WTC11 (cell line): ENCODE results near the gene CNOT3. TPM values are rescaled to one million over a fixed set of nuclear protein-coding genes. Genes with fewer than 3 reads are reported as not detected.

Experiments
- ATAC-seq: fragments of 200-7000 bp; cut with Tn5 transposase; 2 replicates; pipeline ENCODE4 v1.10.0; 2021; ENCODE audit warnings: mild to moderate bottlenecking, moderate library complexity
- CTCF ChIA-PET: fragments of 300-600 bp; sonication (Branson Sonifier 250); formaldehyde crosslinking; loops from one replicate; lab custom pipeline; 2021; ENCODE audit warnings: antibody characterized with exemption; lab: Charles Lee
- POLR2A ChIA-PET: fragments of 350-600 bp; sonication (Branson Sonifier 250); formaldehyde crosslinking; loops from one replicate; lab custom pipeline; 2021; ENCODE audit warnings: antibody characterized with exemption; lab: Charles Lee
- DNase-seq: peaks from one replicate; pipeline ENCODE4 v3.0.0; 2021; ENCODE audit warnings: low spot score
- H3K27ac Mint-ChIP-seq: 2 replicates; pipeline ENCODE4 v1.8.0; 2021; ENCODE audit warnings: mixed read lengths
- H3K27me3 Mint-ChIP-seq: 2 replicates; pipeline ENCODE4 v1.8.0; 2021; ENCODE audit warnings: low read depth, mild to moderate bottlenecking, moderate library complexity, mixed read lengths
- H3K36me3 Mint-ChIP-seq: 2 replicates; pipeline ENCODE4 v1.8.0; 2021; ENCODE audit warnings: mixed read lengths
- H3K4me1 Mint-ChIP-seq: 2 replicates; pipeline ENCODE4 v1.8.0; 2022; ENCODE audit warnings: mixed read lengths
- H3K4me3 Mint-ChIP-seq: 2 replicates; pipeline ENCODE4 v1.8.0; 2021; ENCODE audit warnings: mild to moderate bottlenecking, moderate library complexity, mixed read lengths
- H3K9me3 Mint-ChIP-seq: 2 replicates; pipeline ENCODE4 v1.8.0; 2021; ENCODE audit warnings: mixed read lengths
- ATF3 ChIP-seq: sonication (generic); formaldehyde crosslinking; conservative IDR thresholded peaks from 2 replicates; pipeline ENCODE4 v1.8.1; 2022; ENCODE audit warnings: mild to moderate bottlenecking, missing genetic modification reagents
- CREB1 ChIP-seq: sonication (generic); formaldehyde crosslinking; IDR thresholded peaks from 2 replicates; pipeline ENCODE4 v1.8.0; 2023; ENCODE audit warnings: mild to moderate bottlenecking, missing genetic modification reagents
- ERG ChIP-seq: fragments of 250-450 bp; sonication (Bioruptor Pico); IDR thresholded peaks from 2 replicates; pipeline ENCODE4 v1.8.0; 2021; ENCODE audit warnings: mild to moderate bottlenecking
- FOXK1 ChIP-seq: sonication (generic); formaldehyde crosslinking; IDR thresholded peaks from 2 replicates; pipeline ENCODE4 v1.8.0; 2022; ENCODE audit warnings: mild to moderate bottlenecking, moderate library complexity, missing genetic modification reagents
- HMGA2 ChIP-seq: fragments of 250-450 bp; sonication (Bioruptor Pico); IDR thresholded peaks from 2 replicates; pipeline ENCODE4 v1.4.0; 2021; ENCODE audit warnings: mild to moderate bottlenecking, moderate library complexity
- HMGXB4 ChIP-seq: sonication (generic); formaldehyde crosslinking; IDR thresholded peaks from 2 replicates; pipeline ENCODE4 v1.8.1; 2023; ENCODE audit warnings: mild to moderate bottlenecking, moderate library complexity, missing genetic modification reagents
- IRF1 ChIP-seq: sonication (generic); formaldehyde crosslinking; IDR thresholded peaks from 2 replicates; pipeline ENCODE4 v1.8.0; 2023; ENCODE audit warnings: missing genetic modification reagents
- KAT7 ChIP-seq: sonication (generic); formaldehyde crosslinking; IDR thresholded peaks from 2 replicates; pipeline ENCODE4 v1.8.1; 2023; ENCODE audit warnings: missing genetic modification reagents, mild to moderate bottlenecking, borderline replicate concordance
- MAX ChIP-seq: sonication (generic); formaldehyde crosslinking; IDR thresholded peaks from 2 replicates; pipeline ENCODE4 v1.8.0; 2022; ENCODE audit warnings: mild to moderate bottlenecking, missing genetic modification reagents
- MYBL2 ChIP-seq: sonication (generic); formaldehyde crosslinking; IDR thresholded peaks from 2 replicates; pipeline ENCODE4 v1.8.1; 2023; ENCODE audit warnings: mild to moderate bottlenecking, moderate library complexity, missing genetic modification reagents
- NFYB ChIP-seq: sonication (generic); formaldehyde crosslinking; conservative IDR thresholded peaks from 2 replicates; pipeline ENCODE4 v1.8.0; 2022; ENCODE audit warnings: low read depth, missing genetic modification reagents
- SP1 ChIP-seq: sonication (generic); formaldehyde crosslinking; conservative IDR thresholded peaks from 2 replicates; pipeline ENCODE4 v1.8.1; 2022; ENCODE audit warnings: missing genetic modification reagents
- USF1 ChIP-seq: sonication (generic); formaldehyde crosslinking; IDR thresholded peaks from 2 replicates; pipeline ENCODE4 v1.8.0; 2022; ENCODE audit warnings: mild to moderate bottlenecking, missing genetic modification reagents
- ZBTB21 ChIP-seq: sonication (generic); formaldehyde crosslinking; IDR thresholded peaks from 2 replicates; pipeline ENCODE4 v1.8.1; 2023; ENCODE audit warnings: mild to moderate bottlenecking, missing genetic modification reagents, borderline replicate concordance
- ZNF121 ChIP-seq: sonication (generic); formaldehyde crosslinking; IDR thresholded peaks from 2 replicates; pipeline ENCODE4 v1.8.0; 2023; ENCODE audit warnings: missing genetic modification reagents
- ZNF396 ChIP-seq: fragments of 250-450 bp; sonication (Bioruptor Pico); IDR thresholded peaks from 2 replicates; pipeline ENCODE4 v1.8.0; 2021; ENCODE audit warnings: mild to moderate bottlenecking, moderate library complexity, borderline replicate concordance
- total RNA-seq: library from RNA; stranded (reverse); gene quantifications from 3 replicates; pipeline ENCODE4 v1.2.3, GENCODE V29; 2021

Gene CNOT3
- total RNA-seq, 1 experiment from 2014 or later, result 93.3 TPM

DNA sequence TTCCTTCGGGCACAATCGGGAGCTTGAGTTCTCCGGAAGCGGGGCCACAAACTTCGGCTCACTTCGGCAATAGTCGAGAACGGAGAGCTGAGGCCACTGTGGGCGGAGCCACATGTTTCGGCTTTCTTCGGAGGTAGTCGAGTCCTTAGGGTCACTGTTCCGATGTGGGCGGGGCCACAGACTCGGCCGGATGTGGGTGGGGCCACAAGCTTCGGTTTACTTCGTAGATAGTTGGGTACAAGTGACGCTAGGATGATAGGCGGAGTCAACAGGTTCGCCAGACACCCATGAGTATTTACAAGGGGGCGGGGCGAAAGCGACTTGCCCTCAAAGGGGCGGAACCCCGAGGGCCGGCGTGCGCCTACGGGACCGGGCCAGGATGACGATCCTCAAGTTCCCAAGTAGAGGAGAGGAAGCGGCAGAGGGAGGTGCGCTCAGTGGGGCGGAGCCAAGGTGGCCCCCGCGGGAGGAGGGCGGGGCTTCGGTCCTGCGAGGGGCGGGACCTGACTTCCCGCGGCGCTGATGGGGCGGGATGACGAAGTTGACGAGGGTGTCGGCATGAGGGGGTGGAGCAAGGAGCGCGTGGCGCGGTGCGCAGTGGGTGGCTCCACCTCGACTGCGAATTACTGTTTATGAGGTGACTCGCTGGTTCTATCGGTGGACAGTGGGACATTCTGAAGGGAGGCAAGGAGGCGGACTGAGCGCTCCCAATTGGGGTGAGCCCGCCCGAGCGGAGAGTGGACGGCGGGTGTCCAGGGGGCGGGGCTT is 52.4 kb downstream of the CNOT3 start (continued):
- TF ChIP-seq FOXK1 (CRISPR knock-in tag) (peak; percentile 24; the same call in 1 of the 2 replicates), USF1 (CRISPR knock-in tag) (0 out of 2 replicates have a peak, but pooled peaks have one; percentile 41), MYBL2 (CRISPR knock-in tag) (peak; percentile 14; the same call in 1 of the 2 replicates)
- TF ChIP-seq, all 79 proteins: peak for 10

- Mint-ChIP-seq H3K27me3 (peaks cover 3% of the 10 kb centered on the region; the same call in 1 of the 2 replicates), H3K27ac (peak overlapping the region; percentile 100), H3K4me1 (peaks cover 32% of the 10 kb centered on the region), H3K36me3 (peaks cover 44% of the 10 kb centered on the region), H3K4me3 (peak overlapping the region; percentile 85), H3K9me3 (no peaks in the 10 kb centered on the region)
- ChIA-PET CTCF (interaction anchor here (1.0 to 4.2 kb wide), 11 partner anchors 11 to 278 kb away, joined by 3 to 84 read pairs (median 6); partner anchors contain the start of genes LENG1 and TMC4), POLR2A (interaction anchor here (1.0 to 4.3 kb wide), 6 partner anchors 11 to 127 kb away, joined by 3 to 25 read pairs (median 6); partner anchors contain the start of genes LENG1 and RPS9)
- peak; percentile 99 for DNase-seq
- 0 out of 2 replicates have a peak, but pooled peaks have one; percentile 4 for TF ChIP-seq USF1 (CRISPR knock-in tag)
- no peak for TF ChIP-seq HMGXB4 (CRISPR knock-in tag)
- TF ChIP-seq ZBTB21 (CRISPR knock-in tag), result no peak
- TF ChIP-seq KAT7 (CRISPR knock-in tag), result no peak
- no peak for TF ChIP-seq ATF3
- no peak for TF ChIP-seq IRF1 (CRISPR knock-in tag)
- no peak for TF ChIP-seq ERG (CRISPR knock-in tag)
- TF ChIP-seq ZNF121 (CRISPR knock-in tag), result no peak
- TF ChIP-seq MAX, result peak; percentile 66
- no peak for TF ChIP-seq ZNF396
- TF ChIP-seq HMGA2 (CRISPR knock-in tag), result no peak
- TF ChIP-seq NFYB (CRISPR knock-in tag), result peak; percentile 41; the same call in 1 of the 2 replicates
- TF ChIP-seq SP1, result peak; percentile 59; the same call in 1 of the 2 replicates
- no peak for TF ChIP-seq CREB1 (CRISPR knock-in tag)
- peak; percentile 60 for ATAC-seq
Observed at GRCh38 chr19:54190503-54191010, 53.0 kb downstream of the CNOT3 start.
